Retina (tissue), 1 donor: Measurements from ENCODE around the gene ABTB1.
A peak's percentile ranks its signal among the peaks of the same experiment; 100 is the strongest.

Experiments used
- DNase-seq: peaks from one replicate; pipeline ENCODE4 v3.0.0-alpha.2; 2016

The ABTB1 gene

DNA sequence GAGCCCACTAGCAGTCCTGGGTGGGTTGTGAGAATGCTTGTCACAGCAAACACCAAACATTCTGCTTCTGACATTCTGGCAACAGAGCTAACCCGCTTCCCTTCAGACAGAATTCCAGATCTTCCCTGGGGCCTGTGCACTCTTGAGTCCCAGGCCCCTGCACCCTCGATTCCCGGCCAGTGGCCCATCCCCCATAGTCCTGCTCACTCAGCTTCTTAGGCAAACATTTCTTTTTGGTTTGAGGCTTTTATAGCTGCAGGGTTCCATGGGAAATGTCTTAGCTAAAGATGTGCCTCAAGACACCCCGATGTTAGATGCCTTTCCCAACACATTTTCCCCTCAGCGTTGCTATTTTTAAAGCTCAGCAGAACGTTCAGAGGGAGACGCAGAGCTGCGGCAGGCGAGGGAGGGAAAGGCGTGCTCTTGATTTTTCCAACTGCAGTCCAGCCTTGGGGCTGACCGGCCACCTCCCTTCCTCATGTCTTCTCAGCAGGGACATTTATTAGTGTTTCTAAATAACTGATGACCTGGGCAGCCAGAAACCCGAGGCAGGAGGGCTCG is 35.2 kb downstream of the ABTB1 start:
- DNase-seq: no peak

DNA sequence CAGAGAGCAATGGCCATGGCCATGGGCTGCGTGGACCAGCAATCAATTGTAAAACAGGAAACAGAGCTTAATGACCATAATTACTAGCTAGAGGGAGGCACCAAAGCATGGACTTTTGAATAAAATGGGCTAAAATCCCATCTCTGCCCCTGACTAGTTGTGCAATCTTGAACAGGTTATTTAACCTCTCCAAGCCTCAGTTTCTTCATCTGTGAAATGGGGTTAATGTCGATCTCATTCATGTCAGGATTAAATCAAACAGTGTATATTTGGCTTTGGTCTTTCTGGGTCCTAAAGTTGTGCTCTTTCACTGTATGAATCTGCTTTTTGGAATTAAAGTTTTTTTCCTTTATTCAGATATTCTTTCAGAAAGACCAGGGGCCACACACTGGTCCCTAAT is 36.1 kb downstream of the ABTB1 start:
- no peak for DNase-seq

GRCh38 chr3:127709320-127710060 is 36.7 kb downstream of the ABTB1 start:
- DNase-seq: no peak

- DNase-seq: no peak
These were observed 37.6 kb downstream of the ABTB1 start for GRCh38 chr3:127710155-127710941.

DNA sequence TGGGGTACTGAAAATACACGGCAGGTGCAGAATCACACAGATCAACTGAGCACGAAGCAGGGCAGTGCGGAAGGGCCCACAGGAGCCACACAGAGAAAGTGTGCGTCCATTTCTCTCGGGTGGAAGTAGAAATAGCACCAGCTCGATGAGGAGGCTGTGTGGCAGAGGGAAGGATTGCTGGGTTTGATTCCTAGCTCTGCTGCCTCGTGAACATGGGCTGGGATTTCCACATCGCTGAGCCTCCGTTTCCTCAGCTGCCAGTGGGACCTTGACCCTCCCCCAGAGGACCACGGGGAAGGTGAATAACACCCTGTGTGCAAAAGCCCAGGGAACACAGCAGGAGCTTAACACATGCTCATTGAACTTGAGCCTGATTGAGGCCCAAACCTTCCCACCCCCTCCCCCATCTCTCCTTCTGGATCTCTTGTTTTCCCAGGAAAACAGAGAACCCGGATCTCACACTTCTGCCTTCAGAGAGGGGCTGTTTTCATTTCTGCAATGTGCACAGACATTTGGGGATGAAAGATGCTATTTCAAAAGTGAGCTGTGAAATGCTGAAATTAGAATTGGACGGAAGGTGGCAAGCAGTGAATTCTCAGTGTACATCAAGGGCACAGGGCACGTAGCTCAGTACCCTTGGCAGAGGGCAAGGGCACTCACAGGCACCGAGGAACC is 38.4 kb downstream of the ABTB1 start:
- DNase-seq: no peak

- DNase-seq: no peak
These were observed 39.1 kb downstream of the ABTB1 start for GRCh38 chr3:127711896-127712295.

DNA sequence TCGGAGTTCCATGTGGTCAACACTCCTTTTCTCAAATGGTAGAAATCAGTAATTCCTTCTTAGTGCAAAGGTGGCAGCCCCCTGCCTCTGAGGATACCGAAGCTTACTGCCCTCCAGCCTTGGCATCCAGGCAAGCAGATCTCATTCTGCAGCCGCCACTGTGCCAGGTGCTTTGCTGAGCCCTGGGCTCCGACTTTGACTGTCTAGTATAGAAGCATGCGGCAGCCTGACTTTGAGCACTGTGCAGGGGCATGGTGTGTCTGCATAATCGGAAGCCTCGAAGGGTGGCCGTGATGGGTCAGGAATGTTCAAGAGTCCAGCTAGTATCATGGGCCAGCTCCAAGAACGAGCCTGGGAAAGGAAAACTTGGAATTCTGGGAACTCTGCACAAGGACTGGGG is 39.7 kb downstream of the ABTB1 start:
- no peak for DNase-seq

DNA sequence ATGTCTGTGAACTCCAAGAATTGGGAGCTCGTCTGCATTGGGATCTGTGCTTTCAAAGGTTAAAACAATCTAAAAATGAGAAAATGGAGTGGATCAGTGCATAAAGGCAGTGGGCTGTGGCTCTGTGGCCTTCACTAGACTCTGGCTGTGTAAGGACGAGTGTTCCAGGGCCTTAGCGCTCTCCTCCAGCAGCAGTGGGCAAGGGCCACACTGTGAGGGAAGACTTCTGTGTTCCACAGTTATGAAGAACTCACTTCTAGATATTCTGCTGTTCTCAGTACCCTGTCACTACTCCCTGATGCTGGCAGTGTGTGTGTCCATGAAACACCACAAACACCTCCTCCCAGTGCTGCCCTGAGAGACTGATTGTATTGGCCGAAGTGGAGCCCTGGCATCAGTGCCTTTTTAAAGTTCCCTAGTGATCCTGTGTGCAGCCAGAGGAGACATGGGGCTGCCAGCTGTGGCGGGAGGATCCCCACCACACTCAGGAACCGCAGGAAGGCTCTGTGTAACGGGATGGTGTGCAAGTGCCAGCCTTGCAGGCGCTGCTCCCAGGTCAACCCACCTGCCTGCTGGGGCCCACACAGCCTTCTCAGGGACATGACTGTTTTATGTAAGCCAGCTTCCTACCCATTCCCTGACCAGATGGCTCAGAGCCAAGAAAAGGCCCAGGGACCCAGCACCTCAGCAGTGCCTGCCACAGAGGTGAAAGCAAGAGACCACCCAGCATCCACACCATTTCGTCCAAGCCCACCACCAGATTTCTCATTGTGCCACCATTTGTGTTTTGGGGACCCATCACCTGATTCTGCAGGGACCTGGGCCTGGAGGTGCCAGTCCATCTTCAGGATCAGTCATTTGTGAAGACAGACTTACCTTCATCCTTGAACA is 40.4 kb downstream of the ABTB1 start:
- DNase-seq: no peak

DNA sequence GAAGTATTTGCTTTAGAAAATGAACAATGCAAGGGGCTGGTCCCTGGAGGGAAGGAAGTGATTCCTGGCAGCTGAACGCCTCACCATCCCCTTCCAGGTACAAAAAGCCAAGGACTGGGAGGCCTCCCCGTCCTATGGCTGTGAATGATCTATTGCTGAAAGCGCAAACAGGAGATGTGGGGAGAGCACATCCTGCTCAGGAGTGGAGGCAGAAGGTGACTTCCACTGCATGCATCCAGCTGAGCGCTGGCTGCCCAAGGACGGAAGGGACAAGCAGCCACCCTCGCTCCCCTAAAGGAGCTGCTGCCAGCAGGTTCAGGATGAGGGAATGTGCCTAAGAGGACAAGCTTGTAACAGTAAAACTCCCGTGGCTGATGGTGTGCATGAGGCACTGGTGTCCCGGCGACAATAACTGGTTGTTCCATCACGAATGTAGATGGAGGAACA is 41.4 kb downstream of the ABTB1 start:
- no peak for DNase-seq

GRCh38 chr3:127714866-127715265 is 42.1 kb downstream of the ABTB1 start:
- no peak for DNase-seq

- no peak for DNase-seq
These were observed 42.8 kb downstream of the ABTB1 start for GRCh38 chr3:127715532-127715931.

- peak; percentile 83 for DNase-seq
These were observed 43.6 kb downstream of the ABTB1 start for GRCh38 chr3:127716384-127716783.

DNA sequence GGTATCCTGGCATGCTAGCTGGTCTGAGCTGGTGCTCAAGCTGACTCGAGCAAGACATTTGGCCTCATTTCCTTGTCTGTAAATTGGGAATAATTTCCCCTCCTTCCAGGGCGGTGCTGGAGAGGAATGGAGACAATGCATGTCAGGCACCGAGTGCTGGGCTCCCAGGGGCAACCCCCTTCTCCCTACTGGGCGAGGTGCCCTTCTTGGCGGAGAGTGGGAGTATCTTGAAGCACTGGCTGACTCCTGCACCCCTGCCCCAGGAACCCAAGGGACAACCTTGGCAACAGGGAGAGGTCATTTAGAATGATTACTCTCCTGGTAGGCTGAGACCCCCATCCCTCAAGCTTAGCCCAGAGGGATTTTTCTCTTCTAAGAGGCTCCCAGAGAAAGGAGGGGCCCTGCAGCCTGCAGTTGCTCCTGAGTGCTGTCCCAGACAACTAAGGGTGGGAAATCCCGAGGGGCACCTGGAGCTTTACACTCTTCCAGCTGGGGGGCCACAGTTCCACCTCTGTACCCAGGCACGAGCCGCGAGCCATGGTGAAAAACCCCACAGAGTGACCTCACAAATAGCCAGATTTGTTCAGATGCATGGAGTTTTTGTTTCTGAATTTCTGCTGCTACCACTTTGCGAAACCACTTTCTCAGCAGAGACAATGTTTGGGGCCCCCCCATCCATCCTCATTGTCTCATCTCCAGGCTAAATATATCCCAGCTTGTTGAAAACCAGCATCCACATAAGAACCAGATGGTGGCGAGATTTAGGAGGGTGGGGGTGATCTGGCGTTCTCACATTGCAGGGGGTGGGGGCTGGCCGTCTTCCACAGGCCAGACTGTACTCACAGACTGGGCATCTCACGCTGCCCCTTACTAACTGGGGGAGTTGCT is 44.8 kb downstream of the ABTB1 start:
- DNase-seq: no peak

DNA sequence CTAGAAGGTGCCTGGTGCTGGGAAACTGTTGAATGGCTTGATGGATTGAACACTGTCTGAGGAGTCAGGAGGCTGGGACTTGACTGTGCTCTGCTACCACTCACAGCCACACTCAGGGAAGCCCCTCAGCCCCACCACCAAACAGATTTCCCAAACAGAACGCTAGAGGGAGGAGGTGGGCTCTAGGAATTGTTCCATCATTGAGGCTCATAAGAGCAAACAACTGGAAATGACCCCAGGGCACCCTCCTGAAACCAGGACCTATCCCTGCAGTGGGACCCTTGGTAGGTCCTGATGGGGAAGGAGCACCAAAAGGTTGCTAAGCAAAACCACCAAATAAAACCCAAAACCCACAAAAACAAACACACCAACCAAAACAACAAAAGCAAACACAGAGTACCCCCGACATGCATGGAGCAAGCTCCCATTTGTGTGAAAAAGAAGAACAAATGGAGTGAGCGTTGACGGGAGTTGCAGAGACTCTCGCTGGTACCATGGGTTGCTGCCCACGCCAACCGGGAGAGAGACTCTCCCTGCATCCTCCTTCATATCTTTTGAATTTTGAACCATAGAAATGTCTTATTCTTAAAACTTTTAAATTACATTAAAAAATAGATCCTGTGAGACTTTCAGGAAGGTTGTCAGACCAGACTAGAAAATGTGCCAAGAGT is 45.6 kb downstream of the ABTB1 start:
- DNase-seq: no peak

GRCh38 chr3:127718916-127719290 is 46.2 kb downstream of the ABTB1 start:
- no peak for DNase-seq

GRCh38 chr3:127719369-127719768 is 46.6 kb downstream of the ABTB1 start:
- DNase-seq: no peak

- DNase-seq: no peak
These were observed 47.5 kb downstream of the ABTB1 start for GRCh38 chr3:127720161-127720823.

DNA sequence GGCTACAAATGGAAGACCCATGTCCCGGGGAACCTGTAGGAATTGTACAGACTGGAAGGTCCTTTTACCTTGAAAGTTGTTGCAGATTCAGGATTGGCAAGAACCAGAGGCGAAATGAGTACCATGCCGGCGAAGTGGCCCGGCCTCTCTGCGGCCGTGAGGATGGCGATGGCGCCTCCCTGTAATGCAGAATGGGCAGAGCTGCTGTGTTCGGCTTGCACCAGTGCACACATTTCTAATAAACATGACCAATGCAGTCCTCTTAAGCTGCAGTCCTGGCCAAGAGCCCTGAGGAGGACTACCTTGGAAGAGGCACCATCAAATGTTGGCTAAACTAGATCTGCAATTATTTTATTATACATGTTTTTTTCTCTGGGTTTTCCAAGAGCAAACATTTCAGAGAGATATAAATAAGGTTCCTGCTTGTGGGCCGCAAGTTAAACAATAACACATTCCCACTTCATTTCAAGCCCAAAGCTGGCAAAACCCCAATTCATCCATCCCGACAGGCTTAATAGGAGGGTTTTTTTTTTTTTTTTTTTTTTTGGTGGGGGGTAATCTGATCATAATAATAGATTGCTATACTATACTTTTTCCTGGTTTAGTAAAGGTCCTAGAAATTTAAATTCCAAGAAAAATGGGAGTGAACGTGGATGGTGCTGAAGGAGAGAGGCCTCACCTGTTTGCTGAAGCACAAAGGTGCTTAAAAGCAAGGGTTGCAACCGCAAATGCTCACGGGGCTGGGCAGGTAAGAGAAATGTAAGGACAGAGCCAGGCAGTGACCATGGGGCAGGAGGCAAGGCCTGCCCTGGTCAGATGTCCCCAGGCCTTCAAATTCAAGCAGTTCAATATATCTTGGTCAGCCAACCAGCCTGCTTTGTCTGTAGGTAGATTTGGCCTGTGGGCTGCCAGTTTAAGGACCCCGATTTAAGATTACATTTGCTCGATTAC is 48.5 kb downstream of the ABTB1 start:
- no peak for DNase-seq
